HG02970 (cell line): ENCODE measurements around the gene LMBR1L.

Source experiments
- ATAC-seq: cut with Tn5 transposase; IDR thresholded peaks from one replicate; pipeline ENCODE4 v1.9.1; 2021; ENCODE audit warnings: mild to moderate bottlenecking, moderate library complexity, moderate number of reproducible peaks; ENCODE audit not compliant: unreplicated experiment, low FRiP score

Gene LMBR1L

DNA sequence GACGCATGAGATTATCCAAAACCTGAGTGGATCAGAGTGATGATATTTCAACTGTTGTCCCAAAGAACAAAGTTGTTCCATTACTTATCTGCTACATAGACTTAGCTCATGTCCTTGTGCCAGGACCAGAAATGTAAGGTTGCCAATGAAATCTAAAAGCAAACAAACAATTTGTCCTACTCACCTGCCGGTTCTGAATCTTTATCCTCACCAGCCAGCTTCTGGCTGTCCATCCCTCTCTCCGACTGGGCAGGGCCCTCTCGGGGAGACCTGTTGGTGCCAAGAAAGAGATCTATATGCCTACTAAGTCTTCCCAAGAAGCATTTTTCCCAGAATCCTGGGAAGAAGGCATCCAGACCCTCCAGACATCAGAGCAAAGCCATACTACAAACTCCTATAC lies 55.6 kb downstream of the LMBR1L start:
- ATAC-seq = no peak

DNA sequence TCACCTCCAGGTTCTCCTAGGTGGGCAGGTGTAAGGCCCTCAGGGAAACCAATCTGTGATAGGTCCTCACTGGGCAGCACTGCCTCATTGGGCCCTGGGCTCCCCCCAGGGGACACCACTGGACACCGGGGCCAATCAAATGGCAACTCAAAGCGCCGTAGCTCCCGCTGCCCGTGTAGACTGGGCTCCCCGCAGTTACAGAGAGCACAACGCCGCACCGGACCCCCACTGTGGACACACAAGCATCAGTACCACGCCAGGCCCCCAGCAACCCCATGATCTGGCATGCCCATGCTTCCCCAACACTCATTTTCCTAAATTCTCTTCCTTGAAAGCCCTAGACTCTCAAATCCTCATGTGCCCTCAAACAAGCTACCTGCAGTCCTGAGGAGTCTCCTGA lies 56.1 kb downstream of the LMBR1L start:
- no peak for ATAC-seq

DNA sequence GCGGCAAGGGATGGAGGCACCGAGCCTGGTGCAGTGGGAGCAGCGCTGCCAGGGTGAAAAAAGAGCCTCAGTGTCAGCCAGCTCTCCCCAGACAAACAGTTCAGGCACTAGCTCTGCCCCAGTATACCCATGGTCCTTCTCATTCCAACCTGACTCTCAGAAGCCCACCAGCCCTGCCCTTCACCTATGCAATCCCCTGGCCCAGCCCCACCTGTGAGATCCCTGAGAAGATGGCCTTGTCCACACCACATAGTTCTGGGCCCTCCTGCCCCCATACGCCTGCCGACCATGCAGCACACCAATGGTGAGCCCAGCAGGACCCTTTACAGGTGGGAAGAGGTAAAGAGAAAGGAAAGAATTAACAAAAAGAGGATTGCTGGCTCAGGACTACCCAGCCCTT lies 56.6 kb downstream of the LMBR1L start:
- ATAC-seq = no peak

DNA sequence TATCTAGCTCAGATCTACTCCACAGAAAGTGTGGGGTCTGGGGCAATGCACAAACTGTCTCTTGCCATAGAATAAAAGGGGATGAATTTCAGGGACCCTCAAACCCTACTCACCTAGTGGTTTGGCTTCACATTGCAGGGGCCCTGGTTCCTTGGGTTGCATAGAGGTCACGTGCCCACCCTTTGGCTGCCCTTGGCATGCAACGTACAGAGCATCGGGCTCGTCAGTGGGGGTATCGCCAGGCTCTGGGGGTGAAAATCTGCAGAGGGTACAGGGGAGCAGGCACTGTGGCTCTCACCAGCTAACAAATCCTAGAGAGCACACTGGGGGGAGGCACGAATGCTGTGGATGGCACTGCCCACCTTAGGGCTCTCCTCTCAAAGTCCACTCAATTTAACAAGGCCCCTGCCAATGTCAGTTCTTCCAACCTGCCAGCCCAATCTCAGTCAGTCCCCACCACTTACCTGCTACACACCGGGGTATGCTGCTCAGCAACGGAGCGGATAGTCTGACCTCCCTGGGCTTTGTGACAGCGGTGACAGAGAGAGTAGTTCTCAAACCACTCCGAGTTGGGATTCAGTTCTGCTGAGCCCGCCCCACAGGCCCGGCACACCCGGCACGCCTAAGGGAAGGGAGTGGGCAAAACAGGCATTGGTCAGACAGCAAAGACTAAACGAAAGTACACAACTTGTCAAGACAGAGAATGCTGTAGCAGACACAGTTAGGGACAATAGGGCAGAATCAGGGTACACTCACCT lies 58.0 kb downstream of the LMBR1L start:
- ATAC-seq = no peak

DNA sequence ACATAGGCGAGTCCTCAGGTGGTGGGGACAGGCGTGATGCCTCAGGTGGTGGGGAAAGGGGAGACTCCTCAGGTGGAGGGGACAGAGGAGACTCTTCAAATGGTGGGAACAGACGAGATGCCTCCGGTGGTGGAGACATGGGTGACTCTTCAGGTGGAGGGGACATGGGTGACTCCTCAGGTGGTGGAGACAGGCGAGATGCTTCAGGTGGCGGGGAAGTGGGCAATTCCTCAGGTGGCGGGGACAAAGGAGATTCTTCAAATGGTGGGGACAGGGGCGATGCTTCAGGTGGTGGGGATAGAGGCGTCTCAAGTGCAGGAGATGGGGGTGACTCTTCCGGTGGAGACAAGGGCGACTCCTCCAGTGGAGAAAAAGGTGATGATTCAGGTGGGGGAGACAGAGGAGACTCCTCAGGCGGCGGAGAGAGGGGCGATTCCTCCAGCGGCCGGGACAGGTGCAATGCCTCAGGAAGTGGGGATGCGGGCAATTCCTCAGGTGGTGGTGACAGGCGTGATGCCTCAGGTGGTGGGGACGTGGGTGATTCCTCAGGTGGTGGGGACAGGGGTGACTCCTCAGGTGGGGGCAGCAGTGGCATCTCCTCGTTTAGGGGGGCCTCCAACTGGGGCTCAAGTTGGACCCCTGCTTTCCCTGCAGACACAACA lies 58.7 kb downstream of the LMBR1L start:
- ATAC-seq = no peak

DNA sequence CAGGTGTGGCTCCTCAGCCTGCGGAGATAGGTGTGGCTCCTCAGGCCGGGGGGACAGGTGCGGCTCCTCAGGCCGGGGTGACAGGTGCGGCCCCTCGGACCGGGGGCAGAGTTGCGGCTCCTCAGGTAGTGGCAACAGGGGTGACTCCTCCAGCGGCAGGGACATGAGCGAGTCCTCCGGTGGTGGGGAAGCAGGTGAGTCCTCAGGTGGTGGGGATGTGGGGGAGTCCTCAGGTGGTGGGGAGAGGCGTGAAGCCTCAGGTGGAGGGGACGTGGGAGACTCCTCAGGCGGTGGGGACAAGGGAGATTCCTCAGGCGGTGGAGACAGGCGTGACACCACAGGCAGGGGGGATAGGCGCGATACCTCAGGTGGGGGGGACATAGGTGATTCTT lies 59.3 kb downstream of the LMBR1L start:
- ATAC-seq = no peak

DNA sequence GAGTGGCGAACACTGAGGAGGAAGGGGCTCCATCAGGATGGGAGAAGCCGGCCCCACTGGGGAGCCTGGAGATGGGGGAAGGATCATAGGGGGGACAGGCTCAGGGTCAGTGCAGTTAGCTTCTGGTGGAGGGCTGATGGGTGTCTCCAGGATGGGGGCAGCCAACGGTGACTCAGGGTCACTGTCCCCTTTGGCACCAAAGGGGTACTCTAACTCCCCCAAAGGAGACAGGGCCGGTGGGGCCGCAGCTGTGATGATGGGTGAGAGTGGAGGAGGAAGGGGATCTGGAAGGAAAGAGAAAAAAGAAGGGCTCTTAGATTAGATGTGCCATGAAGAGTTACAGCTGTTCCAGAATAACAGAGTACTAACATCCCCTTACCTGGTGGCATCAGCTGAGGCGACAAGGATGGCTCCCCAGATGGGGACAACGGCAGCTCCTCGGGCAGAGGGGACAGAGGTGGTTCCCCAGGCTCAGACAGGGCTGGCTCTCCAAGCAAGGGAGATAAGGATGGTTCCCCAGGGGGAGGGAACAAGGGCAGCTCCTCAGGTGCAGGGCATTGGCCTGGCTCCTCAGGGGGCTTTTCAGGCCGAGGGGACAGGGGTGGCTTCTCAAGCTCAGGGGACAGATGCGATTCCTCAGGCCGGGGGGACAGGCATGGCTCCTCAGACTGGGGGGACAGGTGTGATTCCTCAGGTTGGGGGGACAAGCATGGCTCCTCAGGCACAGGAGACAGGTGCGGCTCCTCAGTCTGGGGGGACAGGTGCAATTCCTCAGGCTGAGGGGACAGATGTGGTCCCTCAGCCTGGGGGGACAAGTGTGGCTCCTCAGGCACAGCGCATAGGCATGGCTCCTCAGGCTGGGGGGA lies 59.9 kb downstream of the LMBR1L start:
- ATAC-seq = no peak

DNA sequence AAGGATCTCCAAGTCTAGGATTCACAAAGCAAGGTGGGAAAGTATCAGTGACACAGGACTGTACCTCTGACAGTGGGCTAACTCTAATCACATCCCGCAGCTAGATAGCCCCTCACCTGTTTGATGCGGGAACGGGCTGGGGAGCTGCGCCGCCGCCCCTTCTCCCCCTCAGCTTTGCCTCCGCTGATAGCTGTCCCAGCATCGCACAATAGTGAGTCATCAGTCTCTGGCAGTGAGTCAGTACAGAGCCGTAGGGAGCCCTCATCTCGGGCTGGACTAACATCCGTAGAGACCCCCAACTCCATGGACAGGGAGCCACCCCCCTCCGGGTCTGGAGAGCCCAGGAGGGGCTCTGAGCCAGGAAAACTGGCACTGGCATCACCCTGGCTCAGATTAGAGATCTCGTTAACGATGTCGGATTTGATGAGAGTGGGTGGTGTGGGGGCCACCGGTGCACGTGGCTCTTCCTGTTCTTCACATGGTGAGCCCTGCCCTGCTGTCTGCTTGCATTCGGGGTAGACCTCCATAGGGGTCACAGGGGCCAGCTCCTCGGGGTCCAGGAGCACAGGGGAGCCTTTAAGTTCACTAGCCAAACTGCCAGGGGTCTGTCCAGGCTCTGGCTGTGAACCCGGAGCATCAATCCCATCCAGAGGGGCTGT lies 61.0 kb downstream of the LMBR1L start:
- ATAC-seq = no peak

DNA sequence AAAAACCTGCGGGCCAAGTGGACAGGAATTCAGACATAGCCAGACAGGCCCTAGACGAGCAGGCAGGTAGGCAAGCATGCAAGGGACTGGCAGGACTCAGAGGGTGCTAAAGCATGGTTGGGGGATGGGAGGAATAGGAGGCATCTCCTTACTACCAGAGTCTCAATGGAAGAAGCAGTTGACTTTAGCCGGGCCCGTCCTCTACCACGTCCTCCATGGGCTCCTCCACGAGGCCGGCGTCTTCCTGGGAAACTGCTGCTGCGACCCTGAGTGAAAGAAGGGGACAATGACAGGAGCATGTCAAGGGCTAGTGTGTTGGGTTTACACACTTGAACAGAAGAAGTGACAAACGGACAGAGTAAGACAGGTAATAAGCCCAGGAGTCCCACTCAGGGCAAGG lies 61.7 kb downstream of the LMBR1L start:
- ATAC-seq = no peak
